H1 (cell line): Measurements from ENCODE around the gene KCNQ2.

ENCODE experiments used
- POLR2AphosphoS5 ChIP-seq: IDR thresholded peaks from 2 replicates; pipeline ENCODE4 v1.6.1; 2011; ENCODE audit warnings: low read depth, low read length
- TF ChIP-seq, protein P1 (sequence below), 3 experiments: IDR thresholded peaks; 1 replicate in 2 of 3; 2 replicates in 1 of 3; pipeline versions ENCODE4 v1.5.1 to v1.6.1; 2011; ENCODE audit warnings: low read length in 3 of 3, mild to moderate bottlenecking in 3 of 3, inconsistent platforms in 2 of 3, low read depth in 1 of 3, moderate library complexity in 1 of 3; ENCODE audit not compliant: insufficient read depth in 1 of 3; ENCODE audit errors: control extremely low read depth in 1 of 3
- TF ChIP-seq, protein P2 (sequence below): IDR thresholded peaks from 2 replicates; pipeline ENCODE4 v1.6.1; 2011; ENCODE audit warnings: low read length, improper control_type of control experiment
- TF ChIP-seq, protein P3 (sequence below): IDR thresholded peaks from 2 replicates; pipeline ENCODE4 v1.6.1; 2012; ENCODE audit warnings: inconsistent platforms

DNA sequence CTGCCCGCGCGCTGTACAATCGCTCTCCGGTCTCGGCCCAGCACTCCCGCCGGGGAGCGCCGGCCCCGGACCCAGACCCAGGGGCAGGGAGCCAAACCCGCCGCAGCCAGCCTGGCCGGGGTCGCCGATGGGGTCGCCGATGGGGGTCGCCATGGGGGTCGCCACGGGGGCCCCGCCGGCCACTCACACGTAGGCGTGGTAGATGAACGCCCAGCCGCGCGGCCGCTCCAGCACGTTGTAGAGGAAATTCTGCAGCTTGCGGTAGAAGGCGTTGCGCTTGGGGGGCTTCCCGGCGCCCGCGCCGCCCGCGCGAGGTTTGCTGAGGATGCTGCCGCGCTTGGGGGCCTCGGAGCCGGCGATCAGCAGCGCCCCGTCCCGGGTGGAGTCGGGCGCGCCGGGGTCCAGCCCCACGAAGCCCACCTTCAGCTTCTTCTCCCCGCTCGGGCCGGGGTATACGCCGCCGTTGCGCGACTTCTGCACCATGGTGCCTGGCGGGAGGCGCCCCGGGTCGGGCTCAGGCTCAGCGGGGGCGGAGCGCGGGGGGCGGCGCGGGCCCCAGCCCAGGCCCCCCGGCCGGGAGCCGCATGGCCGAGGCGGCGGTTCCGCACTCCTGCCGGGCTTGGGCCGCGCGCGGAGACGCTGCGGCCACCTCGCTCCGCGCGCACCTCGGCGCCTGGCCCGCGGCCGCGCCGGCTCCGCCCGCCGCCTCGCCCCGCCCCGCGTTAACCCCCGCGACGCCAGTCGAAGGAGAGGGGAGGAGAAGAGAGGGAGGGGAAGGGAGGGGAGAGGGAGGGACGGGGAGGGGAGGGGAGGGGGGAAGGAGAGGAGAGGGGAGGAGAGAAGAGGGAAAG is at the start of gene KCNQ2:
- no peak for TF ChIP-seq POLR2AphosphoS5
- TF ChIP-seq, protein P1, sequence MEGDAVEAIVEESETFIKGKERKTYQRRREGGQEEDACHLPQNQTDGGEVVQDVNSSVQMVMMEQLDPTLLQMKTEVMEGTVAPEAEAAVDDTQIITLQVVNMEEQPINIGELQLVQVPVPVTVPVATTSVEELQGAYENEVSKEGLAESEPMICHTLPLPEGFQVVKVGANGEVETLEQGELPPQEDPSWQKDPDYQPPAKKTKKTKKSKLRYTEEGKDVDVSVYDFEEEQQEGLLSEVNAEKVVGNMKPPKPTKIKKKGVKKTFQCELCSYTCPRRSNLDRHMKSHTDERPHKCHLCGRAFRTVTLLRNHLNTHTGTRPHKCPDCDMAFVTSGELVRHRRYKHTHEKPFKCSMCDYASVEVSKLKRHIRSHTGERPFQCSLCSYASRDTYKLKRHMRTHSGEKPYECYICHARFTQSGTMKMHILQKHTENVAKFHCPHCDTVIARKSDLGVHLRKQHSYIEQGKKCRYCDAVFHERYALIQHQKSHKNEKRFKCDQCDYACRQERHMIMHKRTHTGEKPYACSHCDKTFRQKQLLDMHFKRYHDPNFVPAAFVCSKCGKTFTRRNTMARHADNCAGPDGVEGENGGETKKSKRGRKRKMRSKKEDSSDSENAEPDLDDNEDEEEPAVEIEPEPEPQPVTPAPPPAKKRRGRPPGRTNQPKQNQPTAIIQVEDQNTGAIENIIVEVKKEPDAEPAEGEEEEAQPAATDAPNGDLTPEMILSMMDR (IDR thresholded peaks at IDR 0.05; ENCODE audit: control extremely low read depth in 1 of 3, insufficient read depth in 1 of 3, low read depth in 1 of 3, low read length in 3 of 3), result no peak
- TF ChIP-seq, protein P2, sequence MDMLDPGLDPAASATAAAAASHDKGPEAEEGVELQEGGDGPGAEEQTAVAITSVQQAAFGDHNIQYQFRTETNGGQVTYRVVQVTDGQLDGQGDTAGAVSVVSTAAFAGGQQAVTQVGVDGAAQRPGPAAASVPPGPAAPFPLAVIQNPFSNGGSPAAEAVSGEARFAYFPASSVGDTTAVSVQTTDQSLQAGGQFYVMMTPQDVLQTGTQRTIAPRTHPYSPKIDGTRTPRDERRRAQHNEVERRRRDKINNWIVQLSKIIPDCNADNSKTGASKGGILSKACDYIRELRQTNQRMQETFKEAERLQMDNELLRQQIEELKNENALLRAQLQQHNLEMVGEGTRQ, result no peak
- TF ChIP-seq, protein P3, sequence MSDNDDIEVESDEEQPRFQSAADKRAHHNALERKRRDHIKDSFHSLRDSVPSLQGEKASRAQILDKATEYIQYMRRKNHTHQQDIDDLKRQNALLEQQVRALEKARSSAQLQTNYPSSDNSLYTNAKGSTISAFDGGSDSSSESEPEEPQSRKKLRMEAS, result no peak
